Measurements from ENCODE around the gene WDR74. TPM values are rescaled to one million over a fixed set of nuclear protein-coding genes. Genes with fewer than 3 reads are reported as not detected.
A peak's percentile ranks its signal among the peaks of the same experiment; 100 is the strongest.

Gene WDR74
- total RNA-seq, 2 donors from 2014 or later, result 90.4 to 136 TPM

GRCh38 chr11:62787005-62787759 is 52.2 kb downstream of the WDR74 start, which contains the start of gene TMEM179B:
Gene TMEM179B (plus strand): TSS chr11:62787402. CDS start chr11:62787432, 30 bp downstream.
- DNase-seq (ENCODE audit: low spot score) (peak; percentile 98), ATAC-seq (peak; percentile 90 to 92)
- H3K9me3 Mint-ChIP-seq, result no peaks in the 10 kb centered on the region
- peaks cover 26 to 37% of the 10 kb centered on the region in 2 donors for H3K4me1 Mint-ChIP-seq (ENCODE audit: low read depth in 2 of 2)
- H3K36me3 Mint-ChIP-seq, result peaks cover 12% of the 10 kb centered on the region
- H3K27ac Mint-ChIP-seq, result peak within 1 kb of the TSS; percentile 82 to 88
- no peaks in the 10 kb centered on the region for H3K27me3 Mint-ChIP-seq
- H3K4me3 Mint-ChIP-seq, result peak within 1 kb of the TSS; percentile 90

- Mint-ChIP-seq H3K9me3 (no peaks in the 10 kb centered on the region), H3K27me3 (no peaks in the 10 kb centered on the region)
Measured at GRCh38 chr11:62786318-62787004, 52.9 kb downstream of the WDR74 start.

More at GRCh38 chr11:62786318-62787004, 52.9 kb downstream of the WDR74 start:
- peaks cover 12% of the 10 kb centered on the region for H3K36me3 Mint-ChIP-seq
- H3K4me1 Mint-ChIP-seq (ENCODE audit: low read depth in 2 of 2), result peaks cover 24 to 34% of the 10 kb centered on the region in 2 donors
- peak overlapping the region; percentile 82 to 88 for H3K27ac Mint-ChIP-seq
- ATAC-seq, result peak; percentile 85
- peak; percentile 92 for DNase-seq (ENCODE audit: low spot score)
- peak overlapping the region; percentile 90 for H3K4me3 Mint-ChIP-seq

Other genes with a start within 250 kb of the WDR74 start
- 10 to 100 TPM; 24.1 to 35.7 TPM for gene TUT1, start 248.1 kb downstream of the WDR74 start, total RNA-seq
- 100 to 1,000 TPM; 234 to 259 TPM for gene MTA2, start 237.7 kb downstream of the WDR74 start, total RNA-seq
- 100 to 1,000 TPM; 122 to 205 TPM for gene EML3, start 226.8 kb downstream of the WDR74 start, total RNA-seq
- gene ROM1, start 226.3 kb downstream of the WDR74 start, total RNA-seq, result 1 to 10 TPM; 4.5 to 4.6 TPM
- 10 to 100 TPM; 72.8 to 98.7 TPM for gene B3GAT3, start 217.6 kb downstream of the WDR74 start, total RNA-seq
- gene GANAB, start 193.0 kb downstream of the WDR74 start, total RNA-seq, result 100 to 1,000 TPM; 269 to 297 TPM
- 10 to 100 TPM; 33.2 to 42.3 TPM for gene INTS5, start 186.3 kb downstream of the WDR74 start, total RNA-seq
- gene C11orf98, start 174.4 kb downstream of the WDR74 start, total RNA-seq, result 100 to 1,000 TPM; 131 to 149 TPM
- 100 to 1,000 TPM in 1 of 2 donors, 10 to 100 TPM in 1; 30.0 to 121 TPM for gene CSKMT, start 174.3 kb downstream of the WDR74 start, total RNA-seq
- gene UQCC3, start 167.9 kb downstream of the WDR74 start, total RNA-seq, result 1 to 10 TPM; 6.1 to 8.8 TPM
- 10 to 100 TPM; 20.9 to 33.7 TPM for gene LBHD1, start 167.3 kb downstream of the WDR74 start, total RNA-seq
- 100 to 1,000 TPM in 1 of 2 donors, 10 to 100 TPM in 1; 91.1 to 124 TPM for gene UBXN1, start 160.5 kb downstream of the WDR74 start, total RNA-seq
- gene LRRN4CL, start 150.1 kb downstream of the WDR74 start, total RNA-seq, result under 1 TPM; 0.36 to 0.52 TPM
- gene BSCL2, start 132.2 kb downstream of the WDR74 start, total RNA-seq, result 10 to 100 TPM; 18.7 to 38.3 TPM
- not detected for gene GNG3, start 131.9 kb downstream of the WDR74 start, total RNA-seq
- gene HNRNPUL2, start 112.1 kb downstream of the WDR74 start, total RNA-seq, result 10 to 100 TPM; 54.6 to 55.5 TPM
- gene TTC9C, start 111.1 kb downstream of the WDR74 start, total RNA-seq, result 10 to 100 TPM; 36.8 to 39.4 TPM
- gene ZBTB3, start 85.4 kb downstream of the WDR74 start, total RNA-seq, result 1 to 10 TPM; 6.5 to 8.1 TPM
- 100 to 1,000 TPM in 1 of 2 donors, 10 to 100 TPM in 1; 93.3 to 127 TPM for gene POLR2G, start 78.0 kb downstream of the WDR74 start, total RNA-seq
- gene TAF6L, start 68.2 kb downstream of the WDR74 start, total RNA-seq, result 10 to 100 TPM; 13.9 to 34.1 TPM
- gene TMEM179B, start 52.2 kb downstream of the WDR74 start, total RNA-seq, result 10 to 100 TPM; 30.5 to 31.1 TPM
- 10 to 100 TPM; 13.0 to 20.1 TPM for gene TMEM223, start 47.6 kb downstream of the WDR74 start, total RNA-seq
- gene NXF1, start 34.1 kb downstream of the WDR74 start, total RNA-seq, result 100 to 1,000 TPM; 108 to 145 TPM
- 10 to 100 TPM; 32.0 to 53.4 TPM for gene STX5, start 7.5 kb downstream of the WDR74 start, total RNA-seq
- gene TEX54, start 6.7 kb downstream of the WDR74 start, total RNA-seq, result 1 to 10 TPM in 1 of 2 donors, not detected in 1; 1.0 TPM
- 100 to 1,000 TPM; 234 to 307 TPM for gene SLC3A2, start 41.3 kb upstream of the WDR74 start, total RNA-seq
- not detected for gene CHRM1, start 81.8 kb upstream of the WDR74 start, total RNA-seq
- gene SLC22A6, start 145.4 kb upstream of the WDR74 start, total RNA-seq, result not detected
- gene SLC22A8, start 176.3 kb upstream of the WDR74 start, total RNA-seq, result not detected

Measured in natural killer cell treated with Interleukin-12 subunit alpha and Interleukin-12 subunit beta and Interleukin-15 and Interleukin-18, amount 100 ng/mL, for 72 hours (primary cell).